GM12878 (cell line): Measurements from ENCODE around the gene SLC25A33. TPM values are rescaled to one million over a fixed set of nuclear protein-coding genes. Genes with fewer than 3 reads are reported as not detected.

ENCODE experiments used
- ATAC-seq: fragments of 200-7000 bp; cut with Tn5 transposase; 3 replicates; pipeline ENCODE4 v1.9.1; 2020; ENCODE audit warnings: mild to moderate bottlenecking, moderate library complexity
- BruUV-seq: library from RNA; stranded (reverse); fragments of 400-500 nt; replicated peaks from 2 replicates; lab custom pipeline; 2021; lab: Mats Ljungman, UMichigan
- CTCF ChIA-PET: fragments of 300-600 bp; sonication (Branson Sonifier 250); formaldehyde crosslinking; extraction: SDS; loops from one replicate; lab custom pipeline; 2021; ENCODE audit warnings: inconsistent platforms; lab: Yijun Ruan, JAX
- POLR2A ChIA-PET: fragments of 350-600 bp; formaldehyde crosslinking; extraction: SDS; loops from one replicate; lab custom pipeline; 2021; ENCODE audit warnings: inconsistent platforms; lab: Charles Lee
- RAD21 ChIA-PET: fragments of 300-600 bp; sonication (Branson Sonifier 250); formaldehyde crosslinking; loops from one replicate; lab custom pipeline; 2023; ENCODE audit warnings: antibody characterized with exemption; ENCODE audit not compliant: unreplicated experiment; lab: Charles Lee
- SMC1A ChIA-PET: fragments of 300-600 bp; sonication (Branson Sonifier 250); formaldehyde crosslinking; loops from one replicate; lab custom pipeline; 2023; ENCODE audit not compliant: unreplicated experiment, uncharacterized antibody; lab: Charles Lee
- DNase-seq: peaks from one replicate; pipeline ENCODE4 v3.0.0-alpha.2; 2011; ENCODE audit warnings: low read depth, low spot score
- FAIRE-seq: peaks from 3 replicates; lab custom pipeline; 2011; peaks lifted over from hg19 to GRCh38; lab: Jason Lieb, UNC
- H2AFZ ChIP-seq: 2 replicates; pipeline ENCODE4 v1.6.0; 2011; ENCODE audit warnings: low read depth, low read length, control low read depth; ENCODE audit not compliant: control insufficient read depth
- H3K27ac ChIP-seq: 2 replicates; pipeline ENCODE4 v1.5.1; 2011; ENCODE audit warnings: control low read depth; ENCODE audit not compliant: control insufficient read depth, insufficient read depth
- H3K27me3 ChIP-seq, 2 experiments: replicated peaks in 1 of 2; 2 replicates each; pipeline versions ENCODE4 v1.6.0 to v1.6.1; 2011; ENCODE audit warnings: low read length in 1 of 2; ENCODE audit not compliant: control insufficient read depth in 2 of 2, insufficient read depth in 2 of 2
- H3K36me3 ChIP-seq, 2 experiments: 2 replicates each; pipeline ENCODE4 v1.5.1; 2011; ENCODE audit warnings: low read length in 1 of 2; ENCODE audit not compliant: control insufficient read depth in 2 of 2, insufficient read depth in 2 of 2
- H3K4me1 ChIP-seq: 2 replicates; pipeline ENCODE4 v1.6.1; 2011; ENCODE audit warnings: mild to moderate bottlenecking, low read length, moderate library complexity, mixed read lengths; ENCODE audit not compliant: control insufficient read depth, insufficient read depth
- H3K4me2 ChIP-seq: 2 replicates; pipeline ENCODE4 v1.6.0; 2011; ENCODE audit warnings: control low read depth; ENCODE audit not compliant: control insufficient read depth, insufficient read depth
- H3K4me3 ChIP-seq: fragments of 200-600 bp; sonication (generic); 2 replicates; pipeline ENCODE4 v1.5.1; 2016
- H3K79me2 ChIP-seq: 2 replicates; pipeline ENCODE4 v1.6.0; 2011; ENCODE audit warnings: low read length; ENCODE audit not compliant: control insufficient read depth, insufficient read depth
- H3K9ac ChIP-seq: 2 replicates; pipeline ENCODE4 v1.8.0; 2011; ENCODE audit warnings: low read length, control low read depth, mixed read lengths; ENCODE audit not compliant: control insufficient read depth, insufficient read depth
- H3K9me3 ChIP-seq: replicated peaks from 3 replicates; pipeline ENCODE4 v1.5.1; 2011; ENCODE audit warnings: mild to moderate bottlenecking, low read length; ENCODE audit not compliant: control insufficient read depth, insufficient read depth
- H4K20me1 ChIP-seq: 2 replicates; pipeline ENCODE4 v1.6.0; 2011; ENCODE audit not compliant: control insufficient read depth, insufficient read depth
- EP300 ChIP-seq, 2 experiments: fragments of 150-350 bp in 1 of 2; IDR thresholded peaks; 2 replicates each; pipeline ENCODE4 v1.6.1; 2011 to 2012; ENCODE audit warnings: low read depth in 2 of 2, low read length in 2 of 2, borderline replicate concordance in 1 of 2, improper control_type of control experiment in 1 of 2, inconsistent platforms in 1 of 2; ENCODE audit not compliant: control insufficient read depth in 1 of 2
- GATAD2B ChIP-seq: fragments of 450-650 bp; conservative IDR thresholded peaks from 2 replicates; pipeline ENCODE4 v1.6.1; 2017; ENCODE audit warnings: low read depth, mild to moderate bottlenecking, moderate library complexity
- IKZF2 ChIP-seq, 2 experiments: fragments of 450-650 bp; IDR thresholded peaks; 2 replicates each; pipeline ENCODE4 v1.6.1; 2017; ENCODE audit warnings: mild to moderate bottlenecking in 2 of 2, moderate library complexity in 2 of 2
- MEF2B ChIP-seq: fragments of 450-650 bp; IDR thresholded peaks from 2 replicates; pipeline ENCODE4 v1.6.1; 2018; ENCODE audit warnings: mild to moderate bottlenecking, moderate library complexity; ENCODE audit not compliant: partially characterized antibody, poor library complexity, severe bottlenecking
- MTA3 ChIP-seq: IDR thresholded peaks from 2 replicates; pipeline ENCODE4 v1.6.1; 2012; ENCODE audit warnings: low read length, inconsistent platforms, borderline replicate concordance
- POLR2A ChIP-seq: IDR thresholded peaks from 2 replicates; pipeline ENCODE4 v1.6.1; 2011; ENCODE audit warnings: low read depth, mild to moderate bottlenecking, low read length
- RCOR1 ChIP-seq: conservative IDR thresholded peaks from 2 replicates; pipeline ENCODE4 v1.6.1; 2012; ENCODE audit warnings: low read depth, low read length, improper control_type of control experiment
- SMARCA5 ChIP-seq: fragments of 450-650 bp; IDR thresholded peaks from 2 replicates; pipeline ENCODE4 v1.6.1; 2017; ENCODE audit warnings: mild to moderate bottlenecking
- WRNIP1 ChIP-seq: IDR thresholded peaks from 2 replicates; pipeline ENCODE4 v1.6.1; 2011; ENCODE audit warnings: low read depth, low read length, improper control_type of control experiment, borderline replicate concordance
- YBX1 ChIP-seq: fragments of 450-650 bp; IDR thresholded peaks from 2 replicates; pipeline ENCODE4 v1.6.1; 2016; ENCODE audit warnings: antibody characterized with exemption
- ZNF274 ChIP-seq: IDR thresholded peaks from one replicate; pipeline ENCODE4 v1.8.0; 2011; ENCODE audit not compliant: insufficient read length, insufficient read depth
- WGBS: methylation state at CpG from one replicate; pipeline ENCODE4 v1.1.6; 2016; ENCODE audit warnings: low lambda C conversion rate; ENCODE audit not compliant: insufficient replicate concordance, insufficient coverage; ENCODE audit errors: missing lambda C conversion rate; 5-methylcytosine and 5-hydroxymethylcytosine counted together
- in situ Hi-C: fragments of 300-500 bp; cut with MboI; formaldehyde crosslinking; loops from 9 replicates; pipeline ENCODE4 v1.14.3; 2018; ENCODE audit warnings: mixed read lengths
- intact Hi-C: fragments of 100-400 bp; cut with micrococcal nuclease; formaldehyde crosslinking; loops from one replicate; pipeline ENCODE4 v1.14.2; 2022; ENCODE audit not compliant: unreplicated experiment
- polyA plus RNA-seq, 11 experiments: library from polyadenylated mRNA; depleted of rRNA in 4 of 11; unstranded in 6 of 11; stranded (reverse) in 5 of 11; fragments of >200 nt; fragmentation: Nextera tagmentation in 4 of 11; fragmentation: Illumina TruSeq in 1 of 11; extraction: Ambion mirVana in 4 of 11; extraction: Trizol in 1 of 11; gene quantifications; 1 replicate in 1 of 11; 2 replicates in 10 of 11; pipeline versions ENCODE4 v1.2.1 to v1.2.3, GENCODE V29; 2011 to 2016; ENCODE audit warnings: inconsistent platforms in 2 of 11, missing spikeins in 2 of 11, low read depth in 1 of 11
- total RNA-seq, 4 experiments: library from RNA; depleted of rRNA in 3 of 4; stranded (reverse); fragments of >200 nt in 3 of 4; fragmentation: Illumina TruSeq in 1 of 4; extraction: Trizol in 1 of 4; gene quantifications; 2 replicates each; pipeline versions ENCODE4 v1.2.1 to v1.2.3, GENCODE V29; 2013 to 2021
- TF ChIP-seq, protein P1 (sequence below): fragments of 450-650 bp; IDR thresholded peaks from 2 replicates; pipeline ENCODE4 v1.6.1; 2014; ENCODE audit warnings: mild to moderate bottlenecking
- TF ChIP-seq, protein P2 (sequence below): IDR thresholded peaks from 2 replicates; pipeline ENCODE4 v1.6.1; 2011; ENCODE audit warnings: low read depth, mild to moderate bottlenecking, low read length, moderate library complexity, borderline replicate concordance; ENCODE audit errors: extremely low read depth
- TF ChIP-seq, protein P3 (sequence below): fragments of 450-650 bp; IDR thresholded peaks from 2 replicates; pipeline ENCODE4 v1.6.1; 2017; ENCODE audit warnings: antibody characterized with exemption, mild to moderate bottlenecking, moderate library complexity

Gene SLC25A33
- total and polyA plus RNA-seq, 10 of the 15 experiments (the other 5 are each of a cell fraction or from before 2014, with no cell fraction given): 1.7 to 11.2 (median 8.4) TPM

DNA sequence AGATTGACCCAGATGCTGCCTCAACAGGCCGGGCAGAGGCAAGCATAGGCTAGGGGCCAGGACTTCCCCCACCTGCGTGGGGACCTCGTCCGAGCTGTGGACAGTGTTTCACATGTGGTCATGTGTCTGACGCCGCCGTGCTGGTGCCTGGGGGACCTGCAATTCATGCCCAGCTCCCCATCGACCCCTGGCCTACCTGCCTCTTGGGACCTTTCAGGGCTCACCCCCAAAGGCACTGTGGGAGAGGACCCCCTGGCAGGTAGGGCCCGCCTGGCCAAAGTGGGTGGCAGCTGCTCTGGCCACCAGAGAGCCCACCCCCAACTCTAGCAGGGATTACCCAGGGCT is 53.9 kb downstream of the SLC25A33 start:
- Histone ChIP-seq H3K27me3 (no peaks in the 10 kb centered on the region), H3K4me1 (peaks cover 28% of the 10 kb centered on the region), H3K79me2 (peaks cover 54% of the 10 kb centered on the region), H3K9ac (no peak overlapping the region), H3K9me3 (no peaks in the 10 kb centered on the region), H3K27ac (peak overlapping the region; percentile 58), H3K4me2 (peak overlapping the region; percentile 76), H4K20me1 (peaks cover 3% of the 10 kb centered on the region; the same call in 1 of the 2 replicates), H3K4me3 (peak overlapping the region; percentile 34), H2AFZ (peak overlapping the region; percentile 33; the same call in 1 of the 2 replicates), H3K36me3 (peaks cover 3 to 11% of the 10 kb centered on the region in 2 experiments; a peak in 3 of 4 replicates)
- DNase-seq (no peak), FAIRE-seq (no peak), ATAC-seq (no peak)
- ChIA-PET SMC1A (interaction anchor here (0.9 kb wide), 1 partner anchor 310 kb away, joined by 3 read pairs; no protein-coding TSS in a partner anchor), RAD21 (interaction anchor here (1.2 to 2.5 kb wide), 2 partner anchors 23 to 33 kb away, joined by 5 to 13 read pairs; no protein-coding TSS in a partner anchor), POLR2A (no interaction called here), CTCF (interaction anchor here (1.0 to 4.9 kb wide), 7 partner anchors 24 to 221 kb away, joined by 3 to 37 read pairs (median 4); no protein-coding TSS in a partner anchor)
- intact Hi-C loops: no loop called here
- no TSS peak for BruUV-seq
- WGBS: 34% methylated on average over 9 of the region's 9 CpGs
- TF ChIP-seq MTA3 (no peak), IKZF2 (IDR thresholded peaks at IDR 0.05) (0 out of 4 replicates have a peak, but pooled peaks of 1 of the 2 experiments have one; percentile 14), MEF2B (peak; percentile 39), GATAD2B (0 out of 2 replicates have a peak, but pooled peaks have one; percentile 38), ZNF274 (no peak), YBX1 (no peak), RCOR1 (no peak), EP300 (IDR thresholded peaks at IDR 0.05; ENCODE audit: borderline replicate concordance in 1 of 2, control insufficient read depth in 1 of 2, low read depth in 2 of 2, low read length in 2 of 2) (no peak), SMARCA5 (peak; percentile 40; the same call in 1 of the 2 replicates), WRNIP1 (no peak), POLR2A (no peak)
- TF ChIP-seq, protein P1, sequence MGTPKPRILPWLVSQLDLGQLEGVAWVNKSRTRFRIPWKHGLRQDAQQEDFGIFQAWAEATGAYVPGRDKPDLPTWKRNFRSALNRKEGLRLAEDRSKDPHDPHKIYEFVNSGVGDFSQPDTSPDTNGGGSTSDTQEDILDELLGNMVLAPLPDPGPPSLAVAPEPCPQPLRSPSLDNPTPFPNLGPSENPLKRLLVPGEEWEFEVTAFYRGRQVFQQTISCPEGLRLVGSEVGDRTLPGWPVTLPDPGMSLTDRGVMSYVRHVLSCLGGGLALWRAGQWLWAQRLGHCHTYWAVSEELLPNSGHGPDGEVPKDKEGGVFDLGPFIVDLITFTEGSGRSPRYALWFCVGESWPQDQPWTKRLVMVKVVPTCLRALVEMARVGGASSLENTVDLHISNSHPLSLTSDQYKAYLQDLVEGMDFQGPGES: no peak
- TF ChIP-seq, protein P2, sequence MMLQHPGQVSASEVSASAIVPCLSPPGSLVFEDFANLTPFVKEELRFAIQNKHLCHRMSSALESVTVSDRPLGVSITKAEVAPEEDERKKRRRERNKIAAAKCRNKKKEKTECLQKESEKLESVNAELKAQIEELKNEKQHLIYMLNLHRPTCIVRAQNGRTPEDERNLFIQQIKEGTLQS: no peak
- TF ChIP-seq, protein P3, sequence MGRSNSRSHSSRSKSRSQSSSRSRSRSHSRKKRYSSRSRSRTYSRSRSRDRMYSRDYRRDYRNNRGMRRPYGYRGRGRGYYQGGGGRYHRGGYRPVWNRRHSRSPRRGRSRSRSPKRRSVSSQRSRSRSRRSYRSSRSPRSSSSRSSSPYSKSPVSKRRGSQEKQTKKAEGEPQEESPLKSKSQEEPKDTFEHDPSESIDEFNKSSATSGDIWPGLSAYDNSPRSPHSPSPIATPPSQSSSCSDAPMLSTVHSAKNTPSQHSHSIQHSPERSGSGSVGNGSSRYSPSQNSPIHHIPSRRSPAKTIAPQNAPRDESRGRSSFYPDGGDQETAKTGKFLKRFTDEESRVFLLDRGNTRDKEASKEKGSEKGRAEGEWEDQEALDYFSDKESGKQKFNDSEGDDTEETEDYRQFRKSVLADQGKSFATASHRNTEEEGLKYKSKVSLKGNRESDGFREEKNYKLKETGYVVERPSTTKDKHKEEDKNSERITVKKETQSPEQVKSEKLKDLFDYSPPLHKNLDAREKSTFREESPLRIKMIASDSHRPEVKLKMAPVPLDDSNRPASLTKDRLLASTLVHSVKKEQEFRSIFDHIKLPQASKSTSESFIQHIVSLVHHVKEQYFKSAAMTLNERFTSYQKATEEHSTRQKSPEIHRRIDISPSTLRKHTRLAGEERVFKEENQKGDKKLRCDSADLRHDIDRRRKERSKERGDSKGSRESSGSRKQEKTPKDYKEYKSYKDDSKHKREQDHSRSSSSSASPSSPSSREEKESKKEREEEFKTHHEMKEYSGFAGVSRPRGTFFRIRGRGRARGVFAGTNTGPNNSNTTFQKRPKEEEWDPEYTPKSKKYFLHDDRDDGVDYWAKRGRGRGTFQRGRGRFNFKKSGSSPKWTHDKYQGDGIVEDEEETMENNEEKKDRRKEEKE: no peak
- in situ Hi-C loops: no loop called here
